K562 (cell line): ENCODE results near the gene UBE2D2. TPM values are rescaled to one million over a fixed set of nuclear protein-coding genes. Genes with fewer than 3 reads are reported as not detected.

Source experiments
- CSDE1 ChIP-seq, 2 experiments: fragments of 450-650 bp; IDR thresholded peaks; 2 replicates each; pipeline ENCODE4 v1.6.1; 2016; ENCODE audit warnings: mild to moderate bottlenecking in 1 of 2
- DDX20 ChIP-seq: fragments of 450-650 bp; IDR thresholded peaks from 2 replicates; pipeline ENCODE4 v1.6.1; 2016; ENCODE audit warnings: missing genetic modification characterization, low read depth, mild to moderate bottlenecking, missing compliant biosample characterization, moderate library complexity
- HMG20B ChIP-seq: fragments of 250-450 bp; sonication (Bioruptor Pico); IDR thresholded peaks from 2 replicates; pipeline ENCODE4 v1.5.0; 2021; ENCODE audit warnings: mild to moderate bottlenecking
- HNRNPL ChIP-seq: fragments of 200-400 bp; formaldehyde crosslinking; IDR thresholded peaks from 2 replicates; pipeline ENCODE4 v1.6.1; 2017; ENCODE audit warnings: low read depth, mild to moderate bottlenecking, low read length
- MAFF ChIP-seq: IDR thresholded peaks from 2 replicates; pipeline ENCODE4 v1.6.1; 2012; ENCODE audit warnings: low read length, improper control_type of control experiment
- MNT ChIP-seq, 2 experiments: fragments of 450-650 bp; conservative IDR thresholded peaks; 2 replicates each; pipeline ENCODE4 v1.6.1; 2017; ENCODE audit warnings: mild to moderate bottlenecking in 2 of 2, moderate library complexity in 2 of 2
- RBM15 ChIP-seq: fragments of 200-400 bp; formaldehyde crosslinking; IDR thresholded peaks from 2 replicates; pipeline ENCODE4 v1.6.1; 2018; ENCODE audit warnings: mild to moderate bottlenecking, low read length, moderate library complexity; ENCODE audit not compliant: insufficient read depth
- SMARCE1 ChIP-seq: fragments of 450-650 bp; IDR thresholded peaks from 2 replicates; pipeline ENCODE4 v1.7.1; 2016; ENCODE audit warnings: mild to moderate bottlenecking
- SRSF3 ChIP-seq: fragments of 200-400 bp; formaldehyde crosslinking; IDR thresholded peaks from 2 replicates; pipeline ENCODE4 v1.6.1; 2016; ENCODE audit warnings: mild to moderate bottlenecking, low read length, moderate library complexity; ENCODE audit not compliant: insufficient read depth
- USF2 ChIP-seq: sonication (generic); formaldehyde crosslinking; IDR thresholded peaks from 2 replicates; pipeline ENCODE4 v1.5.0; 2020; ENCODE audit warnings: missing genetic modification reagents
- ZKSCAN8 ChIP-seq: fragments of 200-800 bp; sonication (Bioruptor generic); IDR thresholded peaks from 2 replicates; pipeline ENCODE4 v1.6.1; 2016; ENCODE audit warnings: missing genetic modification characterization, missing compliant biosample characterization
- ZNF174 ChIP-seq: fragments of 250-450 bp; sonication (Bioruptor Pico); IDR thresholded peaks from 2 replicates; pipeline ENCODE4 v1.4.0; 2020; ENCODE audit warnings: mild to moderate bottlenecking
- ZNF311 ChIP-seq: fragments of 250-450 bp; sonication (Bioruptor Pico); IDR thresholded peaks from 2 replicates; pipeline ENCODE4 v1.4.0; 2020; ENCODE audit warnings: mild to moderate bottlenecking, moderate library complexity
- ZNF318 ChIP-seq, 2 experiments: fragments of 450-650 bp; IDR thresholded peaks; 2 replicates each; pipeline ENCODE4 v1.6.1; 2016; ENCODE audit warnings: mild to moderate bottlenecking in 2 of 2, borderline replicate concordance in 1 of 2, low read depth in 1 of 2, moderate library complexity in 1 of 2
- ZNF780A ChIP-seq: fragments of 250-450 bp; sonication (Bioruptor Pico); IDR thresholded peaks from 2 replicates; pipeline ENCODE4 v1.5.0; 2021; ENCODE audit warnings: mild to moderate bottlenecking
- polyA plus RNA-seq, 8 experiments: library from polyadenylated mRNA; depleted of rRNA in 4 of 8; stranded (reverse) in 5 of 8; unstranded in 3 of 8; fragments of >200 nt; fragmentation: Nextera tagmentation in 2 of 8; fragmentation: Illumina TruSeq in 1 of 8; extraction: Ambion mirVana in 2 of 8; extraction: Trizol in 1 of 8; gene quantifications; 2 replicates each; pipeline versions ENCODE4 v1.2.1 to v1.2.3, GENCODE V29; 2011 to 2014; ENCODE audit warnings: inconsistent platforms in 1 of 8, missing spikeins in 1 of 8
- total RNA-seq, 7 experiments: library from RNA; depleted of rRNA in 6 of 7; stranded (reverse); fragments of >200 nt in 6 of 7; fragmentation: Illumina TruSeq in 2 of 7; extraction: Trizol in 2 of 7; gene quantifications; 2 replicates each; pipeline versions ENCODE4 v1.2.1 to v1.2.3, GENCODE V29; 2011 to 2021; ENCODE audit warnings: low replicate concordance in 1 of 7
- TF ChIP-seq, protein P1 (sequence below), 2 experiments: fragments of 250-450 bp in 1 of 2; fragments of 450-650 bp in 1 of 2; sonication (Bioruptor Pico) in 1 of 2; IDR thresholded peaks; 2 replicates each; pipeline versions ENCODE4 v1.6.1 to v1.8.0; 2016 to 2021; ENCODE audit warnings: mild to moderate bottlenecking in 2 of 2, moderate library complexity in 2 of 2, missing compliant biosample characterization in 1 of 2, missing genetic modification characterization in 1 of 2

The UBE2D2 gene
- total and polyA plus RNA-seq, 9 of the 15 experiments (the other 6 are each of a cell fraction or from before 2014, with no cell fraction given), result 53.6 to 198 (median 122) TPM

DNA sequence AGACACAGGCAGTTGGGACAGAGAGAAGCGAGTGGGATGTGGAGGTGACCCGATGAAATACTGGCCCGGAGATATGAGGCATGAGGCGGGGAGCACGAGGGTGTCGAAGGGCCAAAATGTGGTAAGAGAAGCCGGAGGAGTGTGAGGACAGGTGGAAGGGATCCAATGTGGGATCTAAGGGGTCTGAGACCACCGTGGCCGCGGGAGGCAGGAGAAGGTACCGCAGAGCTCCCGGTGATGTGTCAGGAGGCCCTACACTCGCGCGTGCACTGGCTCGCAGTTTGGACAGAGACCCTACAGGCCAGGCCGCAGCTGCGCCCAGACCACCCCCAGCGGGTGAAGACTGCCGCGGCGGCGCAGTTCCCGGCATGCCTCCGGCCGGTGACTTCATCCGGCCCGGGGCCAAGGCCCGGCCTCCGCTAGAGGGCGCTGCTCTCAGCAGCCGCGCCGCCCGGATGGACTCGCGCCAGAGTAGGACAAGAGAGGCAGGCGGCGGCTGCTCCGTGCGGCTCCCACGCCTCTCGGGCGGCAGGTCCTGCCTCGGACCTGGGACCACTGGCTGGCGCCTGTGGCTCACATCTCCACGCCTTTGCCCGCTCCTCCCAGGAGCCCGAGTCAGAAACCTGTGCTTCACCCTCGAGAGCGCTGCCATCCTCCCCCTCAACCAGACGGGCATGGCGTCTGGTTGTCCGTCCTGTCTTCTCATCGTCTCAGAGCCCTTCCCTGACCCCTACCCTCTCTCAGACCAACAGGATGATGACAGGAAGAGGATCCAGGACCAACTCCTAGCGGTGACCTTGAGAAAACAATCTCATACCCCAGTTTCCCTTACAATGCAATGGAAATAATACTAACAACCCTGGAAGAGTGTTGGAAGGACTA, 43.2 kb upstream of the UBE2D2 start (continued):
- TF ChIP-seq, protein P1, sequence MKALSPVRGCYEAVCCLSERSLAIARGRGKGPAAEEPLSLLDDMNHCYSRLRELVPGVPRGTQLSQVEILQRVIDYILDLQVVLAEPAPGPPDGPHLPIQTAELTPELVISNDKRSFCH (CRISPR knock-in tag; IDR thresholded peaks at IDR 0.05), result no peak
- TF ChIP-seq, protein P1 (tag; IDR thresholded peaks at IDR 0.05), result peak; percentile 87
- TF ChIP-seq USF2 (CRISPR knock-in tag) (no peak), SMARCE1 (peak; percentile 71), MAFF (no peak), ZKSCAN8 (CRISPR knock-in tag) (no peak), HNRNPL (peak; percentile 81; the same call in 1 of the 2 replicates), MNT (conservative IDR thresholded peaks at IDR 0.05) (peak; percentile 44 to 76), CSDE1 (IDR thresholded peaks at IDR 0.05) (no peak), ZNF174 (CRISPR knock-in tag) (no peak), SRSF3 (no peak), DDX20 (tag) (no peak), ZNF318 (IDR thresholded peaks at IDR 0.05; ENCODE audit: borderline replicate concordance in 1 of 2, low read depth in 1 of 2) (no peak), HMG20B (CRISPR knock-in tag) (no peak), ZNF780A (CRISPR knock-in tag) (no peak), RBM15 (no peak), ZNF311 (CRISPR knock-in tag) (no peak)
